Sigmoid colon (tissue), 7 donors: ENCODE measurements around the gene TNFSF18. TPM values are rescaled to one million over a fixed set of nuclear protein-coding genes. Genes with fewer than 3 reads are reported as not detected.

ENCODE experiments used
- DNase-seq: peaks from one replicate; pipeline ENCODE4 v3.0.0-alpha.2; 2019
- H3K27ac ChIP-seq, 4 donors: fragments of 200-600 bp; sonication (generic); one replicate each; pipeline ENCODE4 v1.5.1; 2016 to 2019; ENCODE audit warnings: mild to moderate bottlenecking in 1 of 4
- H3K27me3 ChIP-seq, 3 donors: fragments of 200-600 bp; sonication (generic); one replicate each; pipeline ENCODE4 v1.5.1; 2019; ENCODE audit warnings: mild to moderate bottlenecking in 1 of 3
- H3K36me3 ChIP-seq, 4 donors: fragments of 200-600 bp; sonication (generic); one replicate each; pipeline ENCODE4 v1.5.1; 2016 to 2019
- H3K4me1 ChIP-seq, 4 donors: fragments of 200-600 bp; sonication (generic); one replicate each; pipeline ENCODE4 v1.5.1; 2017 to 2019
- H3K4me3 ChIP-seq, 4 donors: fragments of 200-600 bp; sonication (generic); one replicate each; pipeline ENCODE4 v1.5.1; 2017 to 2019; ENCODE audit warnings: mild to moderate bottlenecking in 2 of 4, moderate library complexity in 1 of 4
- H3K9me3 ChIP-seq, 4 donors: fragments of 200-600 bp in 3 of 4; sonication (generic) in 3 of 4; one replicate each; pipeline versions ENCODE4 v1.5.1 to v1.6.1; 2013 to 2019
- CTCF ChIP-seq, 4 experiments: fragments of 450-650 bp in 3 of 4; fragments of 200-600 bp in 1 of 4; IDR thresholded peaks; one replicate each; pipeline ENCODE4 v1.5.1; 2016 to 2019; ENCODE audit warnings: antibody characterized with exemption in 4 of 4, mild to moderate bottlenecking in 3 of 4, moderate library complexity in 2 of 4
- EP300 ChIP-seq, 4 donors: sonication (generic); formaldehyde crosslinking; IDR thresholded peaks; one replicate each; pipeline ENCODE4 v1.6.1; 2017; ENCODE audit warnings: antibody characterized with exemption in 4 of 4
- POLR2A ChIP-seq, 2 donors: fragments of 450-650 bp; IDR thresholded peaks; one replicate each; pipeline ENCODE4 v1.6.1; 2016; ENCODE audit warnings: antibody characterized with exemption in 2 of 2, mild to moderate bottlenecking in 2 of 2, moderate library complexity in 2 of 2
- POLR2AphosphoS5 ChIP-seq, 4 donors: sonication (generic); formaldehyde crosslinking; IDR thresholded peaks; one replicate each; pipeline ENCODE4 v1.6.1; 2017; ENCODE audit warnings: antibody characterized with exemption in 4 of 4
- WGBS, 2 donors: extraction: QIAGEN DNeasy Blood & Tissue Kit; methylation state at CpG; one replicate each; pipeline ENCODE4 v1.1.7; 2013; 5-methylcytosine and 5-hydroxymethylcytosine counted together
- intact Hi-C: fragments of 100-400 bp; cut with DNase I; formaldehyde crosslinking; loops from one replicate; pipeline ENCODE4 v1.15.1; 2023
- polyA plus RNA-seq, 3 donors: library from polyadenylated mRNA; stranded (reverse); fragments of 200-250 nt; gene quantifications; one replicate each; pipeline ENCODE4 v1.2.3, GENCODE V29; 2013
- total RNA-seq, 4 donors: library from RNA; depleted of rRNA; stranded (reverse); fragments of >200 nt; gene quantifications; one replicate each; pipeline ENCODE4 v1.1.0, GENCODE V29; 2016
- donor health status: healthy with polysubstance abuse.
- donor health status: Bipolar disorder and iron deficiency.
- donor health status: healthy.

The TNFSF18 gene
- total and polyA plus RNA-seq, 7 donors, result 0.06 to 0.55 TPM; not detected in 5

- no peaks in the 10 kb centered on the region for H3K4me1 ChIP-seq
- WGBS, 2 donors, result 91 to 92% methylated on average over 3 of the region's 3 CpGs
- TF ChIP-seq EP300 (IDR thresholded peaks at IDR 0.05), result no peak
- TF ChIP-seq POLR2A (IDR thresholded peaks at IDR 0.05), result no peak
- no peak for TF ChIP-seq CTCF (IDR thresholded peaks at IDR 0.05)
- TF ChIP-seq POLR2AphosphoS5 (IDR thresholded peaks at IDR 0.05), result no peak
- no peak overlapping the region for H3K27ac ChIP-seq
- H3K4me3 ChIP-seq, result no peak overlapping the region
- H3K36me3 ChIP-seq, result no peaks in the 10 kb centered on the region
- H3K27me3 ChIP-seq, result no peaks in the 10 kb centered on the region
- intact Hi-C loops, result no loop called here
- H3K9me3 ChIP-seq, result no peaks in the 10 kb centered on the region
- no peak for DNase-seq
These were observed 27.4 kb downstream of the TNFSF18 start for GRCh38 chr1:173023343-173023742.

GRCh38 chr1:173020138-173020750, 30.5 kb downstream of the TNFSF18 start:
- 61 to 93% methylated on average over 5 of the region's 5 CpGs for WGBS, 2 donors
- H3K36me3 ChIP-seq, result no peaks in the 10 kb centered on the region
- DNase-seq, result no peak
- no peak for TF ChIP-seq EP300 (IDR thresholded peaks at IDR 0.05)
- no peak for TF ChIP-seq POLR2A (IDR thresholded peaks at IDR 0.05)
- no peak for TF ChIP-seq CTCF (IDR thresholded peaks at IDR 0.05)
- no peak for TF ChIP-seq POLR2AphosphoS5 (IDR thresholded peaks at IDR 0.05)
- H3K9me3 ChIP-seq, result no peaks in the 10 kb centered on the region
- H3K4me3 ChIP-seq, result no peak overlapping the region
- H3K27ac ChIP-seq, result no peak overlapping the region
- no peaks in the 10 kb centered on the region for H3K4me1 ChIP-seq
- no peaks in the 10 kb centered on the region for H3K27me3 ChIP-seq
- intact Hi-C loops, result no loop called here

GRCh38 chr1:173017792-173018191, 32.9 kb downstream of the TNFSF18 start:
- no peak overlapping the region for H3K4me3 ChIP-seq
- H3K27me3 ChIP-seq, result no peaks in the 10 kb centered on the region
- no peak for TF ChIP-seq POLR2AphosphoS5 (IDR thresholded peaks at IDR 0.05)
- TF ChIP-seq CTCF (IDR thresholded peaks at IDR 0.05), result no peak
- no peak for TF ChIP-seq POLR2A (IDR thresholded peaks at IDR 0.05)
- TF ChIP-seq EP300 (IDR thresholded peaks at IDR 0.05), result no peak
- no peak overlapping the region for H3K27ac ChIP-seq
- WGBS, 2 donors, result 16 to 36% methylated on average over 4 of the region's 4 CpGs
- intact Hi-C loops, result no loop called here
- no peaks in the 10 kb centered on the region for H3K36me3 ChIP-seq
- H3K9me3 ChIP-seq, result no peaks in the 10 kb centered on the region
- no peak for DNase-seq
- H3K4me1 ChIP-seq, result no peaks in the 10 kb centered on the region

- Histone ChIP-seq H3K27me3 (no peaks in the 10 kb centered on the region), H3K36me3 (no peaks in the 10 kb centered on the region), H3K9me3 (no peaks in the 10 kb centered on the region), H3K4me3 (no peak overlapping the region), H3K4me1 (no peaks in the 10 kb centered on the region), H3K27ac (no peak overlapping the region)
- 95 to 99% methylated on average over 1 of the region's 1 CpG for WGBS, 2 donors
- intact Hi-C loops, result no loop called here
- no peak for DNase-seq
- TF ChIP-seq POLR2AphosphoS5 (IDR thresholded peaks at IDR 0.05), result no peak
These were observed 34.3 kb downstream of the TNFSF18 start for GRCh38 chr1:173016419-173016818.

- intact Hi-C loops, result no loop called here
- 69 to 91% methylated on average over 1 of the region's 1 CpG for WGBS, 2 donors
- TF ChIP-seq EP300 (IDR thresholded peaks at IDR 0.05) (no peak), POLR2A (IDR thresholded peaks at IDR 0.05) (no peak), CTCF (IDR thresholded peaks at IDR 0.05) (no peak), POLR2AphosphoS5 (IDR thresholded peaks at IDR 0.05) (no peak)
- Histone ChIP-seq H3K4me1 (no peaks in the 10 kb centered on the region), H3K36me3 (no peaks in the 10 kb centered on the region), H3K4me3 (no peak overlapping the region), H3K27me3 (no peaks in the 10 kb centered on the region), H3K27ac (no peak overlapping the region), H3K9me3 (no peaks in the 10 kb centered on the region)
- DNase-seq, result no peak
These were observed 35.1 kb downstream of the TNFSF18 start for GRCh38 chr1:173015629-173016028.
